GM15510 (cell line): ENCODE measurements around the gene HEMGN.

Experiments
- POLR2A ChIP-seq: IDR thresholded peaks from 3 replicates; pipeline ENCODE4 v1.6.1; 2011; ENCODE audit warnings: borderline replicate concordance; ENCODE audit not compliant: insufficient read length; ENCODE audit errors: extremely low read depth

HEMGN gene

DNA sequence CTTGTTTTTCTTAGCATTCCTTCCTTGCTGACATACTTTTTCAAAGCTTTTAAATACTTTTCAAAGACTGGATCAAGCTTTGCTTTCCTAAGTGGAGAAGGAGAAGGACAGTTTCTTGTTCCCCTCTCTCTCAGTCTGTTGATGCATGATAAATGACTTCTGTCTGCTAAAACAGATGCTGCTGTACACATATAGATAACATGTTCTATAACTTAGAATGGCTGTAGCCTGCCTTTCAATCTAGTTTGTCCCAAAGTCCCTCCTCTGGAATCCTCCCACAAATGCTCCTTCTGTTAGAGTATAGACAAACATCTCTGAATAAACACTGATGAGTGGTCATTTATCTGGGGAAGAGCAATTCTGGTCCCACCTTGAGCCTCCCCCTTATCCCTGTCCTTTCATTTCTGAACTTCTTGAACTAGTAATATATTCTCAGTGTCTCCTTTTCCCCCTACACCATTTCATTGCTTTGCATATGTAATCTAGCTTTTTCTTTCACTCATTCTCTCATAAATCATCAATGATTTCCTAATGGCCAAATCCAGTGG lies 5.4 kb upstream of the HEMGN start:
- no peak for TF ChIP-seq POLR2A

GRCh38 chr9:97941323-97941722 lies 3.4 kb upstream of the HEMGN start:
- TF ChIP-seq POLR2A: no peak

DNA sequence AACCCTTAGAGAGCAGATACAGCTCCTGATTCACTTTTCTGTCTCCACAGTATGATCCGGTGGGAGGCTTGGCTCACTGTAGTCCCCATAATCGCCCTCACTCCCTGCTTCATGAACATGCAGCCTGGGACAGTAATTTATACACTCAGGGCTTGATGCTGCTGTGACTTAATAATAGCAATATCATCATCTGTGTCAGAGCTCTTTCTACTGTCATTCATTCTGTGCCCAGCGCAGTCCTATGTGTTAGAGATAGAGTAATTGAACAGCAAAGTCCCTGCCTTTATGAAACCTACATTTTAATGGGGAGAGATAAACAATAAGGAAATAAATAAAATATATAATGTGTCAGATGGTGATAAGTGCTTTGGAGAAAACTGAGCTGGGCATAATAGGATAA lies 2.8 kb upstream of the HEMGN start:
- TF ChIP-seq POLR2A: no peak

DNA sequence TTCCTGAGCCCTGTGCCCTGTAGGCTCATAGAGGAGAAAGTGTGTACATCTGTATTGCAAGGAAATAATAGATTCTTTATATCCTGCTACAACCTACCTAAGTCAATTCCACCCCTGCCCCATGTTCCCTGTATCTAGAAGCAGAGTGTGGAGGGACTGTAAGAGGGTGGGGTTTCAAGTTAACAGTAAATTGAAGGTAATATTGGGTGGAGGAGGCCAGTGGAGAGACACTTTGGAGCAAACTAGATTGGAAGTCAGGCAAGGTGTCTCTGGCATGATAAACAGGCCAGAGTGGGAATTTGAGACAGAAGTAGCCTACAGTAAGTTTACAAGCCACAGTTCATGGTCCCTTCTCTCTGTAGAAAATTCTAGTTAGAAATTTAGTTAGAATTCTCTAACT lies 2.3 kb upstream of the HEMGN start:
- TF ChIP-seq POLR2A: no peak

- TF ChIP-seq POLR2A: no peak
Measured at GRCh38 chr9:97936998-97937397, 974 bp downstream of the HEMGN start.

- no peak for TF ChIP-seq POLR2A
Measured at GRCh38 chr9:97935276-97935675, 2.7 kb downstream of the HEMGN start.

DNA sequence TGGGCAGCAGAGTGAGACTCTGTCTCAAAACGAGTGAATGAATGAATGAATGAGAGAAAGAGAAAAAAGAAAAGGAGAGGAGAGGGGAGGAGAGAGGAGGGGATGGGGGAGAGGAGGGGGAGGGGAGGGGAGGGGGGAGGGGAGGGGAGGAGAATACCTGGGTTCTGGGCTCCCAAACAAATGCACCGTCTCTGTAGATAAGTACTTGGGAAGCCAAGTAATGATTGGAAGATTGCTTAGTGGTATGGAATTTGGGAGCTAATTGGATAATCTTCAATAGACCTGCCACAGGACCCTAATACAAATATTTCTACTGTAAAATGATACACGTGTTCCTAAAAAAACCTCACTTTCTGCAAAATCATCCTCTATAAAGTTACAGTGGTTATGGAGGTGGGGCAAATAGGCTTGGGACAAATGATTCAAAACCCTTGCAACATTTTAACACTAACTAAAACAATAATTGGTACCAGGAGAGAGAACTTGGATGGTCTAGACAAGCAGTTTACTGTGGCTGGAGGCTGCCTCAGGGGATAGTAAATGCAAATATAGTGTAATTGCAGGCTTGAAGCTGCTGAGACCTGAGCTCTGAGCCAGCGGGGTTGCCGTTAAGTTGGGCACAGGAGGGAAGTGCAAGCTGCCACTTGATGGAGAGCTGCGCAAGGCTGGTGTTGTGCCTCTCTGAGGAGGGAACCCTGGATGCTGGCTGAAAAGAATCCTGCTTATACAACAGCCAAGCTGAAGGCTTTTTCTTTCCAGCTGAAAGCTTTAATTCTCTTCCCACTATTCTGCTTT lies 3.5 kb downstream of the HEMGN start:
- TF ChIP-seq POLR2A: no peak

- TF ChIP-seq POLR2A: no peak
Measured at GRCh38 chr9:97933297-97933998, 4.5 kb downstream of the HEMGN start.

- TF ChIP-seq POLR2A: no peak
Measured at GRCh38 chr9:97930972-97931371, 7.0 kb downstream of the HEMGN start.

DNA sequence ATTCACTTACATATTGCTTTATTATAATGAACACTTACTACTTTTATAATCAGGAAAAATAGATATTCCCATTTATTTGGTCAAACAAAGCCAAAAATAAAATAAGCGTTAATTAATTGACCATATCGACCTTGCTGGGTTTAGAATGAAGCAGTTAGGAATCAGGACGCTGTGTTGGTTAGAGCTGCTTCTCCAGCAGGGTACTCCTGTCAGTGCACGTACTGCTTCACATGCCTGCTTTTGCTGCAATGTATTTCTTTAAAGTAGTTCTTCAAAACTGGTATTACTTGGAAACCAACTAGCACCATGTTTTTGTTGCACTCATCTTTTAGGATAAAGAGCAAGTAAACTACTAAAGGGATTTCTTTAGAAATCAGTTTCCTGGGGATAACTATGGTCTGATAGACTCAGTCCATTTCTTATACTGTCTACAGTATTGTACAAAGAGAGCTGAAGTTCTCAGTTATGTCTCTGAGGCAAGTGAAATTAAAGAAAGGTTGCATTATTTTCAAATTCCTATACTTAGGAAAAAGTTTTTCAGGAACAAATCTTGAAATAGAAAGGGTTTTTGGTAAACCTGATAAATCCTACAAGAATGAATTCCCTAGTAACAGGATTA lies 8.9 kb downstream of the HEMGN start:
- no peak for TF ChIP-seq POLR2A

DNA sequence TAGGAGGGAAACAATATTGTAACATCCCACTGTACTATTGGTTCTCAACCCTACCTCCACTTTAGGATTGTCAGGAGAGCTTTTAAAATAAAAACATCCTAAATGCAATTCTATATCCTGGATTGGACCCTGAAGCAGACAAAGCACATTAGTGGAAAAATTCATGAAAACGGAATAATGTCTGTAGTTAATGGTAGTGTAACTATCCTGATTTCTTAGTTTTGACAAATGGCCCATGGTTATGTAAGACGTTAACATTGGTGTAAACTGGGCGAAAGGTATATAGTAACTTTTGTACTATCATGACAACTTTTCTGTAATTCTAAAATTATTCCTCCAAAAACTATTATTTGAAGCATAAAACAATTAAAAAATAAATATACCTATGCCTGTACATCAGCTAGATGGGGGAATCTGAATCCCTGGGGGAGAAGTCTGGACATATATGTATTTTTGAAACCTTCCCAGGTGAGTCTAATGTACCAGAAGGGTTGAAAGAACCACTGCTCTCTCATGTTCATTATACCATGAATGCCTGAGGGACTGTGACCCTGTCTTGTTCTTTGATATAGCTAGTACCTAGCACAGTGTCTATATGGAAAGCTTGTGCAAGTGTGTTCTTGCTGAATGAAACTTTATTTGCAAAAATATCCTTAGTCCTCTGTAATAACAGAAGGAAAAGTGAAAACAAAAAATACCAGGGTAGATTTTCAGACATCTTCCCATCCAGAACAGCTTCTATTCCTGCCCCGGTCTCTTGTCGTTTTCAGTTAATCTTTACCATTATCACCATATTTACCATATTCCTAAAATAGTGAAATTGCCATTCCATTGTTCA lies 12.3 kb downstream of the HEMGN start:
- no peak for TF ChIP-seq POLR2A

DNA sequence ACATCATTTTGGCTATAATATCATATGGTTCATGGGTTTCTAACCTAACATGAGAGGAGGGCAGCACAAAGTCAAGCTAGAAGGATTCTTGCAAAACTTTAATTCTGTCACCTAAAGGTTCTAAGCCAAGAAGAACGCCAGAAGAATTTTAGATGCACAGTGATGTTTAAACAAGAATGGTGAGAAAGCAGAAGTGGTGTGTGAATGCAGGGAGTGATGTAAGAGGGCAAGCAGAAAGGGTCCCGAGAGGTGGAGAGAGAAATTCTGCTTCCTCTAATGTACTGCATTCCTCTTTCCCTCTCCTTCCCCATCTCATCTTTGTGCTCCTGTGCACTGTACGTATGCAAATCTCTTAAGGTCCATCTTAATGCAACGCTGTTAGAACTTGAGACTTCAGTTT lies 13.6 kb downstream of the HEMGN start:
- TF ChIP-seq POLR2A: no peak

GRCh38 chr9:97923529-97924108 lies 14.4 kb downstream of the HEMGN start:
- no peak for TF ChIP-seq POLR2A
